Skeletal muscle tissue (tissue), 4 donors: ENCODE data around the gene OLFM1. TPM values are rescaled to one million over a fixed set of nuclear protein-coding genes. Genes with fewer than 3 reads are reported as not detected.
"Not testable (repeated sequence)": the region's sequence is repeated elsewhere in the genome, so short reads cannot be mapped to it uniquely, and the experiment has no call there.

ENCODE experiments used
- H3K27ac ChIP-seq: one replicate; pipeline ENCODE4 v1.7.0; 2013; ENCODE audit warnings: mild to moderate bottlenecking, low read depth, low read length, inconsistent platforms
- H3K27me3 ChIP-seq, 3 donors: one replicate each; pipeline ENCODE4 v1.7.0; 2013; ENCODE audit warnings: low read length in 3 of 3; ENCODE audit not compliant: control insufficient read depth in 3 of 3, insufficient read depth in 3 of 3
- H3K36me3 ChIP-seq, 3 donors: one replicate each; pipeline ENCODE4 v1.7.0; 2013; ENCODE audit warnings: low read length in 3 of 3; ENCODE audit not compliant: control insufficient read depth in 3 of 3, insufficient read depth in 3 of 3
- H3K4me1 ChIP-seq, 3 donors: one replicate each; pipeline ENCODE4 v1.7.0; 2013; ENCODE audit warnings: low read length in 3 of 3, mild to moderate bottlenecking in 3 of 3; ENCODE audit not compliant: control insufficient read depth in 3 of 3, insufficient read depth in 3 of 3
- H3K4me3 ChIP-seq, 3 donors: one replicate each; pipeline ENCODE4 v1.7.0; 2013; ENCODE audit warnings: low read length in 3 of 3
- H3K9ac ChIP-seq, 3 donors: one replicate each; pipeline ENCODE4 v1.7.0; 2013; ENCODE audit warnings: low read length in 3 of 3, mild to moderate bottlenecking in 3 of 3, moderate library complexity in 2 of 3, low read depth in 1 of 3
- H3K9me3 ChIP-seq, 3 donors: one replicate each; pipeline ENCODE4 v1.7.0; 2013; ENCODE audit warnings: low read length in 3 of 3; ENCODE audit not compliant: control insufficient read depth in 3 of 3
- total RNA-seq: library from RNA; depleted of rRNA; stranded (reverse); fragments of >200 nt; gene quantifications from one replicate; pipeline ENCODE4 v1.2.3, GENCODE V29; 2014
- donor health status: Osteomylitis.

OLFM1 gene
- total RNA-seq, 1 donor from 2014 or later: 2.6 TPM

- Histone ChIP-seq H3K4me1 (no peaks in the 10 kb centered on the region), H3K36me3 (no peaks in the 10 kb centered on the region), H3K27ac (no peak overlapping the region), H3K9me3 (no peaks in the 10 kb centered on the region), H3K9ac (no peak overlapping the region), H3K27me3 (peaks cover 6 to 18% (median 14%) of the 10 kb centered on the region in 3 donors), H3K4me3 (no peak overlapping the region)
Measured at GRCh38 chr9:135056541-135056940, 30.9 kb upstream of the OLFM1 start.

DNA sequence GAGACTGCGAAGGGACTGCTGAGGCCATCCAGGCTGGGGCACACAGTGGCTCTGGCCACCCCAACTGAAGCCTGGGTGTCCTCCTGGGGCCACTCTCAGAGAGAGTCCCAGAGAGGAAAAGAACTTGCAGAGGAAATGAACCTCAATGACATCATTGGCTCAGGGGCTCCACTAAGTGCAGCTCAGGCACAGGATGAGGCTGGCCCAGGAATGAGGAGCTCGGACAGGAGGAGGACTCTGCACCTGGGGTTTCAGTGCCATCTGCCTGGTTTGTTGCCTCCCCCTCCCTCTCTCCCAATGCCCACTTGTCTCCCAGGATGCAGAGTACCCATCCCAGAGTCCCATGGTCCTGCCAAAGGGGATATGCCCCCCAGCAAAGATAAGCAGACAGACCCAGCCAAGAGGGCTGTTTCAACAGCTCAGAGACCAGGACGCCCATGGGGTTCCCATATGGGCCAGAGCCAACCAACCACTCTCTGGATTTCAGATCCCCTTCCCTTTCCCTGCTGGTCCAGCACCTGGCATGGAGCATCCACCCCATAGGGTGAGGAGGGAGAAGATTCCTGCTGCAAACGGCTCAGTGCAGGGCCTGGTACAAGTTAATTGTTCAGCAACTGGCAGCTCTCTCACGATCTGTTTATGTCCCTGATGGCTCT, 26.9 kb upstream of the OLFM1 start:
- Histone ChIP-seq H3K9me3 (no peaks in the 10 kb centered on the region), H3K27ac (no peak overlapping the region), H3K36me3 (no peaks in the 10 kb centered on the region), H3K4me3 (no peak overlapping the region), H3K9ac (no peak overlapping the region), H3K27me3 (peaks cover 15 to 33% (median 20%) of the 10 kb centered on the region in 3 donors), H3K4me1 (no peaks in the 10 kb centered on the region)

DNA sequence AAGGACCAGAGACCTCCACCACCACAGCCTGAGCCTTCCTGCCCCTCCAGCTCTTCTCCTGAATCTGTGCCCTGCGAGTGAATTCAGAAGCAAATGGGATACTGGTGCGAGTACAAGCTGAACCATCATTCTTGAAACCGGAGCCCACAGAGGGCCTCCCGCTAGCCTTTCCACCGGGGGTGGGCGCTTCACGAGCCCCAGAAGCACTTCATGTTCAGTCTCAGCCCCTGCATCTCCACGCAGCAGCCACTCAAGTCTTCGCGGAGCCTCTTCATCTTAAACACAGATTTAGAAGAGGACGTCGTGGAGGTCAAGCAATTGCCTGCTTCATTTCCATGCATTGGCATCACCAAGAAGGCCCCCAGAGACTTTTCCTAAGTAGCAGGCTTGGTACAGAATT, 26.0 kb upstream of the OLFM1 start:
- Histone ChIP-seq H3K36me3 (no peaks in the 10 kb centered on the region), H3K27me3 (peaks cover 21 to 42% (median 27%) of the 10 kb centered on the region in 3 donors), H3K4me1 (no peaks in the 10 kb centered on the region), H3K4me3 (no peak overlapping the region), H3K9ac (no peak overlapping the region), H3K9me3 (no peaks in the 10 kb centered on the region), H3K27ac (no peak overlapping the region)

DNA sequence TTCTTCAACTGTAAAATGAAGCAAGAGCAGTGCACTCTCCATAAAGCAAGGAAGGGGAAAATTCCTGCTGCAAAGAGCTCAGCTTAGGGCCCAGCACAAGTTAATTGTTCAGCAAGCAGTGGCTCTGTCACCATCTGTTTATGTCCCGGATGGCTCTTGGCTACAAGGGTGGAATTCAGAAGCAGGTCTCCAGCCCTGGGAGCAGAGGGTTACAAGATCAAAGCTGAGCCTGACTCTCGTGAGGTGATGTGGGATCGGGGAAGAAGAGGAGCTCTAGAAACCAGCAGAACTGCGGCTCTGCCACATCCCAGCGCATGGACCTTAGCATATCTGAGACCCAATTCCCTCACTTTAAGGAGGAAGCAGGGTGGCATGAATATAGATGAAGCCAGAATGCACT, 25.2 kb upstream of the OLFM1 start:
- H3K9ac ChIP-seq: no peak overlapping the region
- H3K4me3 ChIP-seq: no peak overlapping the region
- no peaks in the 10 kb centered on the region for H3K9me3 ChIP-seq
- no peaks in the 10 kb centered on the region for H3K4me1 ChIP-seq
- peaks cover 22 to 49% (median 27%) of the 10 kb centered on the region in 3 donors for H3K27me3 ChIP-seq
- H3K27ac ChIP-seq: no peak overlapping the region
- H3K36me3 ChIP-seq: no peaks in the 10 kb centered on the region

GRCh38 chr9:135063466-135063865, 24.0 kb upstream of the OLFM1 start:
- not testable (repeated sequence) for H3K9ac ChIP-seq, H3K36me3 ChIP-seq, H3K9me3 ChIP-seq, H3K4me3 ChIP-seq, H3K27ac ChIP-seq, H3K4me1 ChIP-seq
- peaks cover 34 to 61% (median 35%) of the 10 kb centered on the region in 3 donors for H3K27me3 ChIP-seq

GRCh38 chr9:135063888-135064287, 23.6 kb upstream of the OLFM1 start:
- H3K9ac ChIP-seq, H3K9me3 ChIP-seq, H3K36me3 ChIP-seq, H3K27ac ChIP-seq, H3K4me1 ChIP-seq, H3K4me3 ChIP-seq: not testable (repeated sequence)
- H3K27me3 ChIP-seq: peaks cover 36 to 64% (median 38%) of the 10 kb centered on the region in 3 donors

DNA sequence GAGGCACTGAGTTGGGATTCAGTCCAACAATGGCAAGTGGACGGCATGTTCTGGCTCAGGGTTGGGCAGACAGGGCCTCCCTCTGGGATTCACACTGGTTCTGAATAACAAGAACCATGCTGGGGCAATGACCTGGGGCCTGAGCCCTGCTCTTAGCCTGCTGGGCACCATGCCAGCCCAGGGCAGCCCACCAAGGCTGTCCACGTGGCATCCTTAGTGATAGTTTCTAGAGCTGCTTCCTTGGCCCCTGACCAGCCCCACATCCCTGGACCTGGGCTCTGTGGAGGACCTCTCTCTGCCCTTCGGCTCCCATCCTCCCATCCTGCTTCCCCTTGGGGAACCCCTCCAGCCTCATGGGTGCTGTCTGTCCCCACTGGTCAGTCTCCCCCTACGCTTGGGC, 22.3 kb upstream of the OLFM1 start:
- Histone ChIP-seq H3K4me3 (no peak overlapping the region), H3K4me1 (no peaks in the 10 kb centered on the region), H3K27ac (no peak overlapping the region), H3K36me3 (no peaks in the 10 kb centered on the region), H3K27me3 (peaks cover 47 to 75% (median 49%) of the 10 kb centered on the region in 3 donors), H3K9ac (no peak overlapping the region), H3K9me3 (no peaks in the 10 kb centered on the region)

GRCh38 chr9:135065804-135066203, 21.7 kb upstream of the OLFM1 start:
- Histone ChIP-seq H3K36me3 (no peaks in the 10 kb centered on the region), H3K9me3 (no peaks in the 10 kb centered on the region), H3K4me1 (no peaks in the 10 kb centered on the region), H3K4me3 (no peak overlapping the region), H3K9ac (no peak overlapping the region), H3K27me3 (peaks cover 52 to 78% (median 53%) of the 10 kb centered on the region in 3 donors), H3K27ac (no peak overlapping the region)

- no peaks in the 10 kb centered on the region for H3K9me3 ChIP-seq
- H3K27me3 ChIP-seq: peaks cover 53 to 81% (median 53%) of the 10 kb centered on the region in 3 donors
- no peak overlapping the region for H3K27ac ChIP-seq
- no peaks in the 10 kb centered on the region for H3K36me3 ChIP-seq
- no peak overlapping the region for H3K9ac ChIP-seq
- H3K4me3 ChIP-seq: no peak overlapping the region
- no peaks in the 10 kb centered on the region for H3K4me1 ChIP-seq
Measured at GRCh38 chr9:135066291-135066690, 21.2 kb upstream of the OLFM1 start.

- Histone ChIP-seq H3K9ac (no peak overlapping the region), H3K4me3 (no peak overlapping the region), H3K9me3 (no peaks in the 10 kb centered on the region), H3K4me1 (no peaks in the 10 kb centered on the region), H3K36me3 (no peaks in the 10 kb centered on the region), H3K27ac (no peak overlapping the region), H3K27me3 (peaks cover 50 to 76% (median 50%) of the 10 kb centered on the region in 3 donors)
Measured at GRCh38 chr9:135067096-135067710, 20.3 kb upstream of the OLFM1 start.
